Fibroblast of the conjunctiva (primary cell): ENCODE measurements around the gene NCR1.
"Not testable (repeated sequence)": the region's sequence is repeated elsewhere in the genome, so short reads cannot be mapped to it uniquely, and the experiment has no call there.

Source experiments
- DNase-seq: peaks from one replicate; pipeline ENCODE4 v3.0.0-alpha.2; 2010; ENCODE audit warnings: low read depth

Gene NCR1

DNA sequence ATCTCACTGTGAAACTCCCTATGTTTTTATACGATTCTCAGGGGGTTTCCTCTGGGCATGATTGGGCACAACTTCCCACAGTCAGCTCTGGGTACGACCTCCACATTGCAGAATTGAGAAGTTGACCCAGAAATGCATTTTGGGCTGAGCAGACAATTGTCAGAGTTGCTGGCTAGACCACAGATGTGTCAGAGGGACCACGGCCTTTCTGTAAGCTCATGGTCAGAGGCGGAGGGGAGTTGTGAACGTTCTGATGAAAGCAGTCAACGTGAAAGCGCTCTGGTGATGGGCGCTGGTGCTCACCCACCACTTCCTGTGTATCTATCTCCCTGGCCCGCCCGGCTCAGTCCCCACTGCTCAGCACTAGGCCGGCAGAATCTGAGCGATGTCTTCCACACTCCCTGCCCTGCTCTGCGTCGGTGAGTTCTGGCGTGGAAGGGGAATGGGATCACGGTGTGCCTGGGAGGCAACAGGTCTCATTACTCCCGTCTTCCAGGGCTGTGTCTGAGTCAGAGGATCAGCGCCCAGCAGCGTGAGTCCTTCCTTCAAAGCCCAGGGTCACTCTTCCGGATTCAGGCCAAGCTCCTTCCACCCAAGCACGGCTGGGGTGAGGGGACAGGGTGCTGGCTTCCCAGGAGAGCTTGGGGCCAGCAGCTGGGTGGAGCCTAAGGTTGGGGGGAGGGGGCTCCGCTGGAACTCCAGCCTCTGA is at the start of gene NCR1:
NCR1 (plus strand) TSS at position 346 of the 709 bp plus-strand sequence; CDS start at position 386, 40 bp downstream.
- no peak for DNase-seq

DNA sequence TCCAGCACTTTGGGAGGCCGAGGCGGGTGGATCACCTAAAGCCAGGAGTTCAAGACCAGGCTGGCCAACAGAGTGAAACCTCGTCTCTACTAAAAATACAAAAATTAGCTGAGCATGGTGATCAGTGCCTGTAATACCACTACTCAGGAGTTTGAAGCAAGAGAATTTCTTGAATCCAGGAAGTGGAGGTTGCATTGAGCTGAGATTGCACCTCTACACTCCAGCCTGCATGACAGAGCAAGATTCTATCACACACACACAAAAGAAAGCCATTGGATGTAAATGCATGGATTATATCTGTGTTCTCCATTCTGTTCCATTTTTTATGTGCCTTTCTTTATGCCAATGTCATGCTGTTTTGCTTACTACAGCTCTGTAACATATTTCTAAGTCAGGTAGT is 47.5 kb upstream of the NCR1 start:
- DNase-seq: not testable (repeated sequence)

GRCh38 chr19:54859421-54859820 is 46.5 kb upstream of the NCR1 start:
- not testable (repeated sequence) for DNase-seq

DNA sequence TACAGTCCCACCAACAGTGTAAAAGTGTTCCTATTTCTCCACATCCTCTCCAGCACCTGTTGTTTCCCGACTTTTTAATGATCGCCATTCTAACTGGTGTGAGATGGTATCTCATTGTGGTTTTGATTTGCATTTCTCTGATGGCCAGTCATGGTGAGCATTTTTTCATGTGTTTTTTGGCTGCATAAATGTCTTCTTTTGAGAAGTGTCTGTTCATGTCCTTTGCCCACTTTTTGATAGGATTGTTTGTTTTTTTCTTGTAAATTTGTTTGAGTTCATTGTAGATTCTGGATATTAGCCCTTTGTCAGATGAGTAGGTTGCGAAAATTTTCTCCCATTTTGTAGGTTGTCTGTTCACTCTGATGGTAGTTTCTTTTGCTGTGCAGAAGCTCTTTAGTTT is 42.5 kb upstream of the NCR1 start:
- DNase-seq: not testable (repeated sequence)

DNA sequence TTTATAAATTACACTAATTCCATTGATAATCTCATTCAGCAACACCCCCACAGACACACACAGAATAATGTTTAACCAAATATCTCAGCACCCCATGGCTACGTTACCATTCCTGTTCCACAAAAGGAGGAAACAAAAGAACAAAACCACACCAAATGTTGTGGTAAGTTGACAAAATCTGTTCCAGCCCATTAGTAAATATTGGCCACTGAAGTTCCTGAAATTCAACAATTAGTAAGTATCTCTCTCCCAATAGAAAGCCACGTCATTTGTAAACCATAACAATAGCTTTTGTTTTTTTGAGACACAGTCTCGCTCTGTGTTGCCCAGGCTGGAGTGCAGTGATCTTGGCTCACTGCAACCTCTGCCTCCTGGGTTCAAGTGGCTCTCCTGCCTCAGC is 34.3 kb upstream of the NCR1 start:
- DNase-seq: no peak

- no peak for DNase-seq
These were observed 32.0 kb upstream of the NCR1 start, which contains the start of gene FCAR for GRCh38 chr19:54873990-54874389. Gene FCAR (plus strand): TSS chr19:54874235. CDS start chr19:54874290, 55 bp downstream.

DNA sequence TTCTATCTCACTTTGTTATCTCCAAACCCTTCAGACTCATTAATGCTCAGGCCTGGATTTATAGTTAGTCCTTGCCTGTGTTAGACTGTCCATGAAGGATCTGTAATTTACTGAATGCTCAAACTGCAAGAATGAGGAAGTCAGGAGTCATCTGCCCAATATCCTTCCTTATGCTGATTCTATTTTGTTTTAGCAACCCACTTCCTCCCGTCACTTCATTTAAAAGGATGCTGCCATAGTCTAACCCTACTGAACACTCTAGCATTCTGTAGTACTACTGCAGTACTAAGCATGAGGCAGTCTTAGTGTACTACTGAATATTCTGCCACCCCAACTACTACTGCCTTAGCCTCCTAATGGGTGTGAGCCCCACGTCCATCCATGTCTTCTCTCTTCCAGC is 30.4 kb upstream of the NCR1 start:
- DNase-seq: no peak

DNA sequence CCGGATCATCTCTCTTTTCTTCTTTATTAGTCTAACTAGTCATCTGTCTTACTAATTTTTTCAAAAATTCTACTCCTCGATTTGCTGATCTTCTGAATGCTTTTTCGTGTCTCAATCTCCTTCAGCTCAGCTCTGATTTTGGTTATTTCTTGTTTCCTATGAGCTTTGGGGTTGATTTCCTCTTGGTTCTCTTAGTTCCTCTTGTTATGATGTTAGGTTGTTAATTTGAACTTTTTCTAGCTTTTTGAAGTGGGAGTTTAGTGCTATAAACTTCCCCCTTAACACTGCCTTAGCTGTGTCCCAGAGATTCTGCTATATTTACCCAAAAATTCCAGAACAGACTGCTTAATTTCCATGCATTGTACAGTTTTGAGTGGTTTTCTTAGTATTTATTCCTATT is 28.5 kb upstream of the NCR1 start:
- no peak for DNase-seq

GRCh38 chr19:54881884-54882283 is 24.1 kb upstream of the NCR1 start:
- DNase-seq: no peak

DNA sequence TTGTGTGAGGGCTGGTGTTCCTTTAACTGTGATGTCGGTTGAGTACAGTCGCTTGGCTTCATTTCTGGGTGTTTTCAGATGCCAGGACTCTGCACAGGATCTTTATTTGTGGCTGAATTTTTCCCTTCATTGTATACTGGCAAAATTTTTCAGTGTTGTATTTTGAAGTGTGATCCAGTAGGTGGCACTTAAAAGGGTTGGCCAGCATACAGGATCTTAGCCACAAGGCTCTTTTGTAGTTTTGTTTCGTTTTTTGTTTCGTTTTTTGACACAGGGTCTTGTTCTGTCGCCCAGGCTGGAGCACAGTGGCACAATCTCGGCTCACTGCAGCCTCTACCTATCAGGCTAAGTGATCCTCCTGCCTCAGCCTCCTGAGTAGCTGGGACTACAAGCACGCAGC is 23.2 kb upstream of the NCR1 start:
- DNase-seq: no peak

DNA sequence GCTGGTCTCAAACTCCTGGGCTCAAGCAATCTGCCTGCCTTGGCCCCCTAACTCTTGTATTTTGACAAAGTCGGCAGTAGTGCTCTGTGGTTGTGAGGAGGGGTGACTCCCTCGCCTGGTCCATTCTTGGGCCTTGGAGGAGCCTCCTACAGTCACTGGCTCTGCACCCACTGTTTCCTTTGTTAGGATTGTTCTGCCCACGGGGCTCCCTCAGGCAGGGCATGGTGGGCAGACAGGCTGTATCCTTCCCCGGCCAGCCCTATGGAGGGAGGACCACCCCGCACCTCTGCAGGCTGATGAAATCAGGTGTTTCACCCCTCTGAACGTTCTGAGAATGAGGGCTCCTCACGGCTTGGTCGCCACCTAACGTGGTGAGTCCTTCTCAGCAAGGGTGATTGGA is 22.7 kb upstream of the NCR1 start:
- no peak for DNase-seq

DNA sequence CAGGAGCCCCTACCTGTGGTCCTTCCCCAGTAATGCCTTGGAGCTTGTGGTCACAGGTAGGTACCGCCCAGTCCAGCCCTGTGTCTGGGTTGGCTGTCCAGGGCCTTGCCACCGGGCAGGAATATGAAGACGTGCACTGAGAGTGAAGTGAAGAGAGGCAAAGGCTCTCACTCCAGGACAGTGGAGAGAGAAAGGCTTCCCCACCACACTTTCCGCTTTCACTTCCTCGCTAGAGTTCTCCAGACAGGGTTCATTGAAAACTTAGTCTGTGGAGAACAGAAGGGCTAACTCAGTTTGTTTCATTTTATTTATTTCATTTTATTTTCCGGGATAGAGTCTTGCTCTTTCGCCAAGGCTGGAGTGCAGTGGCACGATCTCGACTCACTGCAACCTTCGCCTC is 17.7 kb upstream of the NCR1 start:
- DNase-seq: no peak

GRCh38 chr19:54889566-54889965 is 16.4 kb upstream of the NCR1 start:
- DNase-seq: no peak

- DNase-seq: no peak
These were observed 12.5 kb upstream of the NCR1 start for GRCh38 chr19:54893406-54893805.

DNA sequence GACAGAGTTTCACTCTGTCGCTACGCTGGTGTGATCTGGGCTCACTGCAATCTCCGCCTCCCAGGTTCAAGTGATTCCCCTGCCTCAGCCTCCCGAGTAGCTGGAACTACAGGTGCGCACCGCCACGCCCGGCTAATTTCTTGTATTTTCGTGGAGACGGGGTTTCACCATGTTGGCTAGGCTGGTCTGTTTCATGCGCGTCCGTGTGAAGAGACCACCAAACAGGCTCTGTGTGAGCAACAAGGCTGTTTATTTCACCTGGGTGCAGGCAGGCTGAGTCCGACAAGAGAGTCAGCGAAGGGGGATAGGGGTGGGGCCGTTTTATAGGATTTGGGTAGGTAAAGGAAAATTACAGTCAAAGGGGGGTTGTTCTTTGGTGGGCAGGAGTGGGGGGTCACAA is 11.8 kb upstream of the NCR1 start:
- not testable (repeated sequence) for DNase-seq

GRCh38 chr19:54896036-54896435 is 9.9 kb upstream of the NCR1 start:
- no peak for DNase-seq

DNA sequence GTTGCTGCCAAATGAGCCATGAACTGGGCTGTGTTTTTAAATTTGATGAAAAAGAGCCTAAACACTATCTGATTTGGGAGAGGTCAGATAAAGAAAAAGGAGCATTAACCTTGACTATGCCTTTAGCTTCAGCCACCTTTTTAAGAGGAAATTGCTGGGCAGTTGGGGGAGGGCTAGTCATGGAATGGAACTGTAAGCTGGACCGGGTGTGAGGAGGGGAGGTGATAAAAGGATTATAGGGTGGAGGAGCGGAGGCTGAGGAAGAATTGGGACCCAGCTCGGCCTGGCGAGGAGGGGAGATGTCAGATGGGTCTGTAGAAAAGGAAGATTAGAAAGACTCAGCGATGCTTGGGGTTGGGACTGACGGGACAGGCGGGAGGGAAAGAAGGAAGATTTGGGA is 7.3 kb upstream of the NCR1 start:
- DNase-seq: not testable (repeated sequence)

DNA sequence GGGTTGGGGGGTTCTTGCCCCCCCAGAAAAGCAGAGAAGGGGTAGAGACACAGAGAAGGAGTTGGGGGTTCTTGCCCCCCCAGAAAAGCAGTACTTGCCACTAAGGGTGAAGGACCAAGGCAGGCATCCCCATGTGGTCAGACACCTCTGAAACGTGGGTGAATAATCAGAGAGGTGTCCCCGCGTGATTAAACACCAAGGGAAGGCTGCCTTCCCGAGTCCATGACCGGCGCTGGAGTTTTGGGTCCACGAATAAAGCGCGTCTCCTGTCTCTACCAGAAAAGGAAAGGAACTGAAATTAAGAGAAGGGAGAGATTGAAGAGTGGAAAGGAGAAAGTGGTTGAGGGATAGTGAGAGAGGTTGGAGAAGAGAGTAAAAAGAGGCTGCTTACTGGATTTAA is 6.3 kb upstream of the NCR1 start:
- not testable (repeated sequence) for DNase-seq

DNA sequence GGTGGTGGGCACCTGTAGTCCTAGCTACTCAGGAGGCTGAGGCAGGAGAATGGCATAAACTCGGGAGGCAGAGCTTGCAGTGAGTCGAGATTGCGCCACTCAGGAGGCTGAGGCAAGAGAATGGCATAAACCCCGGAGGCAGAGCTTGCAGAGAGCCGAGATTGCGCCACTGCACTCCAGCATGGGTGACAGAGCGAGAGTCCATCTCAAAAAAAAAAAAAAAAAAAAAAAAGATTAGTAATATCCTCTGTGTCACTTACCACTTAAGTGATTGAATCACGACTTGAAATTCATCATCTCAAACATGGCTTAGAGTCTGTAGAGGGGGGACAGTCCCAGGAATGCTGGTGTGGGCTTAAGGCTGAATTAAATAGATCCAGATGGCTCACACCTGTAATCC is 4.8 kb upstream of the NCR1 start:
- not testable (repeated sequence) for DNase-seq

- DNase-seq: no peak
These were observed 3.9 kb upstream of the NCR1 start for GRCh38 chr19:54902061-54902460.

- no peak for DNase-seq
These were observed 2.6 kb upstream of the NCR1 start for GRCh38 chr19:54903303-54903702.

GRCh38 chr19:54904261-54904660 is 1.7 kb upstream of the NCR1 start:
- not testable (repeated sequence) for DNase-seq

- DNase-seq: no peak
These were observed 536 bp upstream of the NCR1 start for GRCh38 chr19:54905421-54905802.

- DNase-seq: no peak
These were observed 871 bp downstream of the NCR1 start for GRCh38 chr19:54906819-54907218.
